Thyroid gland (tissue), 4 donors: ENCODE data around the gene FRMPD1. TPM values are rescaled to one million over a fixed set of nuclear protein-coding genes. Genes with fewer than 3 reads are reported as not detected.

Experiments
- DNase-seq, 2 donors: peaks; one replicate each; pipeline ENCODE4 v3.0.0-alpha.2; 2019
- H3K27ac ChIP-seq, 3 donors: fragments of 200-600 bp; sonication (generic); 1 replicate in 2 of 3; 2 replicates in 1 of 3; pipeline ENCODE4 v1.5.1; 2016 to 2019; ENCODE audit warnings: mild to moderate bottlenecking in 1 of 3, moderate library complexity in 1 of 3
- H3K27me3 ChIP-seq: fragments of 200-600 bp; sonication (generic); one replicate; pipeline ENCODE4 v1.5.1; 2019
- H3K36me3 ChIP-seq, 2 donors: fragments of 200-600 bp; sonication (generic); one replicate each; pipeline ENCODE4 v1.5.1; 2016 to 2019
- H3K4me1 ChIP-seq, 2 donors: fragments of 200-600 bp; sonication (generic); one replicate each; pipeline ENCODE4 v1.5.1; 2017 to 2019
- H3K4me3 ChIP-seq, 3 donors: fragments of 200-600 bp; sonication (generic); replicated peaks in 1 of 3; 1 replicate in 2 of 3; 2 replicates in 1 of 3; pipeline ENCODE4 v1.5.1; 2016; ENCODE audit warnings: mild to moderate bottlenecking in 1 of 3
- H3K9me3 ChIP-seq: fragments of 200-600 bp; sonication (generic); one replicate; pipeline ENCODE4 v1.5.1; 2017
- CTCF ChIP-seq, 6 experiments: fragments of 200-600 bp in 3 of 6; fragments of 450-650 bp in 3 of 6; sonication (generic) in 3 of 6; IDR thresholded peaks; one replicate each; pipeline ENCODE4 v1.5.1; 2016 to 2019; ENCODE audit warnings: antibody characterized with exemption in 6 of 6, mild to moderate bottlenecking in 2 of 6, inconsistent platforms in 1 of 6, moderate library complexity in 1 of 6
- POLR2A ChIP-seq, 2 donors: fragments of 450-650 bp; IDR thresholded peaks; one replicate each; pipeline ENCODE4 v1.6.1; 2017; ENCODE audit warnings: antibody characterized with exemption in 2 of 2, mild to moderate bottlenecking in 2 of 2, moderate library complexity in 1 of 2
- WGBS, 2 donors: methylation state at CpG; one replicate each; pipeline ENCODE4 v1.1.5; 2017; 5-methylcytosine and 5-hydroxymethylcytosine counted together
- intact Hi-C: fragments of 100-400 bp; cut with DNase I; formaldehyde crosslinking; loops from one replicate; pipeline ENCODE4 v1.15.1; 2023
- total RNA-seq, 4 donors: library from RNA; depleted of rRNA; stranded (reverse); fragments of >200 nt; gene quantifications; one replicate each; pipeline ENCODE4 v1.2.3, GENCODE V29; 2016

FRMPD1 gene
- total RNA-seq, 4 donors from 2014 or later = 0.13 to 0.49 (median 0.22) TPM; not detected in 1

GRCh38 chr9:37796232-37796631, 145.5 kb downstream of the FRMPD1 start:
- Histone ChIP-seq H3K36me3 (no peaks in the 10 kb centered on the region), H3K4me1 (peaks cover 0 to 6% of the 10 kb centered on the region in 2 donors), H3K4me3 (no peak overlapping the region), H3K27me3 (no peaks in the 10 kb centered on the region), H3K9me3 (no peaks in the 10 kb centered on the region), H3K27ac (no peak overlapping the region)
- 43 to 78% methylated on average over 2 of the region's 2 CpGs for WGBS, 2 donors
- no peak for DNase-seq
- TF ChIP-seq CTCF (IDR thresholded peaks at IDR 0.05) (no peak), POLR2A (IDR thresholded peaks at IDR 0.05) (no peak)
- intact Hi-C loops = no loop called here

Other genes with a start within 250 kb of the FRMPD1 start
- 100 to 1,000 TPM in 2 of 4 donors, 10 to 100 TPM in 2; 79.5 to 157 (median 126) TPM for gene GRHPR, start 228.3 kb upstream of the FRMPD1 start, total RNA-seq
- gene ZBTB5, start 185.5 kb upstream of the FRMPD1 start, total RNA-seq = 10 to 100 TPM; 19.2 to 26.8 (median 22.3) TPM
- gene POLR1E, start 165.0 kb upstream of the FRMPD1 start, total RNA-seq = 10 to 100 TPM; 14.8 to 23.3 (median 18.5) TPM
- 10 to 100 TPM in 2 of 4 donors, 1 to 10 TPM in 2; 6.6 to 17.5 (median 12.2) TPM for gene FBXO10, start 74.6 kb upstream of the FRMPD1 start, total RNA-seq
- 100 to 1,000 TPM in 2 of 4 donors, 10 to 100 TPM in 2; 56.7 to 110 (median 85.0) TPM for gene TOMM5, start 58.4 kb upstream of the FRMPD1 start, total RNA-seq
- 10 to 100 TPM in 1 of 4 donors, 1 to 10 TPM in 3; 3.5 to 11.3 (median 7.1) TPM for gene TRMT10B, start 102.9 kb downstream of the FRMPD1 start, total RNA-seq
- 10 to 100 TPM; 39.9 to 53.1 (median 46.6) TPM for gene EXOSC3, start 134.1 kb downstream of the FRMPD1 start, total RNA-seq
- 10 to 100 TPM; 25.1 to 56.5 (median 41.1) TPM for gene DCAF10, start 149.8 kb downstream of the FRMPD1 start, total RNA-seq